HCT116 (cell line): ENCODE results near the gene KCNK18. TPM values are rescaled to one million over a fixed set of nuclear protein-coding genes. Genes with fewer than 3 reads are reported as not detected.

ENCODE experiments used
- ATAC-seq: fragments of 200-7000 bp; cut with Tn5 transposase; 2 replicates; pipeline ENCODE4 v1.9.1; 2020; ENCODE audit warnings: mild to moderate bottlenecking, moderate library complexity
- BruUV-seq: library from RNA; stranded (reverse); fragments of 400-500 nt; replicated peaks from 2 replicates; lab custom pipeline; 2021; lab: Mats Ljungman, UMichigan
- CTCF ChIA-PET: fragments of 300-600 bp; sonication (Branson Sonifier 250); formaldehyde crosslinking; loops from one replicate; lab custom pipeline; 2021; ENCODE audit warnings: antibody characterized with exemption; lab: Charles Lee
- POLR2A ChIA-PET: fragments of 300-600, 350-600 bp; sonication (Branson Sonifier 250); formaldehyde crosslinking; loops from one replicate; lab custom pipeline; 2021; ENCODE audit warnings: antibody characterized with exemption; lab: Charles Lee
- RAD21 ChIA-PET, 2 experiments: fragments of 300-600 bp; sonication (Branson Sonifier 250); formaldehyde crosslinking; loops; one replicate each; lab custom pipeline; 2023; ENCODE audit warnings: low total read pairs in 2 of 2; ENCODE audit not compliant: uncharacterized antibody in 2 of 2, unreplicated experiment in 2 of 2, low non-redundant PET in 1 of 2; lab: Charles Lee
- DNase-seq: peaks from one replicate; pipeline ENCODE4 v3.0.0-alpha.2; 2010; ENCODE audit warnings: low read depth, low spot score
- H2AFZ ChIP-seq: fragments of 200-600 bp; shearing (Covaris generic), sonication (generic); 2 replicates; pipeline ENCODE4 v1.6.1; 2017; ENCODE audit warnings: low read depth, mixed run types, mixed read lengths, antibody characterized with exemption, low read length; ENCODE audit not compliant: poor library complexity, severe bottlenecking
- H3K27ac ChIP-seq: 2 replicates; pipeline ENCODE4 v1.5.1; 2012; ENCODE audit warnings: low read depth, low read length
- H3K27me3 ChIP-seq: fragments of 200-600 bp; sonication (generic); 2 replicates; pipeline ENCODE4 v1.6.1; 2016; ENCODE audit warnings: mixed run types, low read length, mixed read lengths; ENCODE audit not compliant: insufficient read depth
- H3K36me3 ChIP-seq, 2 experiments: fragments of 200-500 bp in 1 of 2; fragments of 200-600 bp in 1 of 2; sonication (Bioruptor generic) in 1 of 2; sonication (generic) in 1 of 2; 2 replicates each; pipeline versions ENCODE4 v1.5.1 to v1.6.1; 2014 to 2016; ENCODE audit warnings: low read length in 2 of 2, inconsistent platforms in 1 of 2, mixed read lengths in 1 of 2, mixed run types in 1 of 2; ENCODE audit not compliant: insufficient read depth in 2 of 2, control insufficient read depth in 1 of 2
- H3K4me1 ChIP-seq, 2 experiments: fragments of 200-600 bp in 1 of 2; sonication (generic) in 1 of 2; 2 replicates each; pipeline versions ENCODE4 v1.5.1 to v1.6.1; 2012 to 2017; ENCODE audit warnings: low read length in 2 of 2, inconsistent platforms in 1 of 2, mild to moderate bottlenecking in 1 of 2, mixed read lengths in 1 of 2, mixed run types in 1 of 2, moderate library complexity in 1 of 2; ENCODE audit not compliant: insufficient read depth in 2 of 2, control insufficient read depth in 1 of 2
- H3K4me2 ChIP-seq: fragments of 200-600 bp; sonication (generic); 2 replicates; pipeline ENCODE4 v1.6.1; 2017; ENCODE audit warnings: mixed run types, low read length, mixed read lengths
- H3K4me3 ChIP-seq, 2 experiments: fragments of 200-600 bp in 1 of 2; sonication (generic) in 1 of 2; replicated peaks in 1 of 2; 2 replicates each; pipeline ENCODE4 v1.5.1; 2011 to 2016; ENCODE audit warnings: low read length in 2 of 2, control low read depth in 1 of 2, low read depth in 1 of 2, mild to moderate bottlenecking in 1 of 2, mixed read lengths in 1 of 2, mixed run types in 1 of 2
- H3K79me2 ChIP-seq: fragments of 200-600 bp; sonication (generic); 2 replicates; pipeline ENCODE4 v1.6.1; 2017; ENCODE audit warnings: mild to moderate bottlenecking, mixed run types, low read length, moderate library complexity, mixed read lengths; ENCODE audit not compliant: insufficient read depth
- H3K9ac ChIP-seq: fragments of 200-600 bp; sonication (generic); 2 replicates; pipeline ENCODE4 v1.6.1; 2016; ENCODE audit warnings: low read length, mixed read lengths
- H3K9me2 ChIP-seq: fragments of 200-600 bp; sonication (generic), shearing (Covaris generic); 2 replicates; pipeline ENCODE4 v1.6.1; 2017; ENCODE audit warnings: mixed run types, mild to moderate bottlenecking, moderate library complexity; ENCODE audit not compliant: insufficient read depth
- H3K9me3 ChIP-seq, 2 experiments: fragments of 200-500 bp in 1 of 2; fragments of 200-600 bp in 1 of 2; sonication (Bioruptor generic) in 1 of 2; sonication (generic) in 1 of 2; 2 replicates each; pipeline ENCODE4 v1.6.1; 2014 to 2017; ENCODE audit warnings: low read length in 2 of 2, mixed read lengths in 2 of 2, inconsistent platforms in 1 of 2, low read depth in 1 of 2, mild to moderate bottlenecking in 1 of 2, mixed run types in 1 of 2, moderate library complexity in 1 of 2; ENCODE audit not compliant: control insufficient read depth in 1 of 2, insufficient read depth in 1 of 2
- H4K20me1 ChIP-seq: fragments of 200-600 bp; sonication (generic), shearing (Covaris generic); 2 replicates; pipeline ENCODE4 v1.6.1; 2017; ENCODE audit warnings: mixed run types, mild to moderate bottlenecking, moderate library complexity; ENCODE audit not compliant: insufficient read depth
- ATF3 ChIP-seq: IDR thresholded peaks from 2 replicates; pipeline ENCODE4 v1.6.1; 2012
- CBX3 ChIP-seq: IDR thresholded peaks from 2 replicates; pipeline ENCODE4 v1.6.1; 2012; ENCODE audit warnings: low read depth
- CEBPB ChIP-seq: IDR thresholded peaks from 2 replicates; pipeline ENCODE4 v1.6.1; 2012; ENCODE audit warnings: low read depth
- CTCF ChIP-seq, 3 experiments: fragments of 200-600 bp in 1 of 3; sonication (generic) in 1 of 3; IDR thresholded peaks in 2 of 3; conservative IDR thresholded peaks in 1 of 3; 2 replicates each; pipeline ENCODE4 v1.5.1; 2012 to 2017; ENCODE audit warnings: low read depth in 2 of 3, low read length in 2 of 3, antibody characterized with exemption in 1 of 3, borderline replicate concordance in 1 of 3, control low read depth in 1 of 3, mild to moderate bottlenecking in 1 of 3, mixed read lengths in 1 of 3, mixed run types in 1 of 3, moderate library complexity in 1 of 3; ENCODE audit not compliant: insufficient read depth in 1 of 3
- EGR1 ChIP-seq: IDR thresholded peaks from 2 replicates; pipeline ENCODE4 v1.6.1; 2012; ENCODE audit warnings: low read depth
- EZH2 ChIP-seq: fragments of 200-600 bp; sonication (generic); IDR thresholded peaks from 2 replicates; pipeline ENCODE4 v1.6.1; 2017; ENCODE audit warnings: antibody characterized with exemption, mixed run types
- FOSL1 ChIP-seq: IDR thresholded peaks from 2 replicates; pipeline ENCODE4 v1.6.1; 2012; ENCODE audit warnings: low read depth
- JUND ChIP-seq: IDR thresholded peaks from 2 replicates; pipeline ENCODE4 v1.6.1; 2012
- MAX ChIP-seq: IDR thresholded peaks from 2 replicates; pipeline ENCODE4 v1.6.1; 2012
- POLR2AphosphoS5 ChIP-seq: IDR thresholded peaks from 2 replicates; pipeline ENCODE4 v1.6.1; 2011; ENCODE audit warnings: mild to moderate bottlenecking, low read depth, low read length, moderate library complexity
- RAD21 ChIP-seq: IDR thresholded peaks from 2 replicates; pipeline ENCODE4 v1.6.1; 2012; ENCODE audit warnings: low read depth, mild to moderate bottlenecking
- REST ChIP-seq: IDR thresholded peaks from 2 replicates; pipeline ENCODE4 v1.6.1; 2012; ENCODE audit warnings: low read depth
- SIN3A ChIP-seq: IDR thresholded peaks from 2 replicates; pipeline ENCODE4 v1.6.1; 2012; ENCODE audit warnings: low read depth
- SP1 ChIP-seq: IDR thresholded peaks from 2 replicates; pipeline ENCODE4 v1.6.1; 2012; ENCODE audit warnings: low read depth
- YY1 ChIP-seq: IDR thresholded peaks from 2 replicates; pipeline ENCODE4 v1.6.1; 2011; ENCODE audit warnings: low read length, low read depth, moderate library complexity, mild to moderate bottlenecking; ENCODE audit not compliant: insufficient replicate concordance; ENCODE audit errors: extremely low read depth
- ZBTB33 ChIP-seq: IDR thresholded peaks from 2 replicates; pipeline ENCODE4 v1.6.1; 2011; ENCODE audit warnings: mild to moderate bottlenecking, low read length, moderate library complexity; ENCODE audit not compliant: insufficient replicate concordance; ENCODE audit errors: extremely low read depth
- ZFX ChIP-seq: fragments of 450-650 bp; IDR thresholded peaks from 2 replicates; pipeline ENCODE4 v1.6.1; 2017
- intact Hi-C: fragments of 100-400 bp; cut with micrococcal nuclease; formaldehyde crosslinking; loops from 2 replicates; pipeline ENCODE4 v1.10.0; 2022
- total RNA-seq: library from RNA; stranded (reverse); gene quantifications from one replicate; pipeline ENCODE4 v1.2.1, GENCODE V29; 2021; ENCODE audit not compliant: unreplicated experiment

KCNK18 gene
- total RNA-seq, 1 experiment from 2014 or later = not detected

GRCh38 chr10:117248750-117249465 is 51.6 kb downstream of the KCNK18 start:
- Histone ChIP-seq H3K4me1 (no peaks in the 10 kb centered on the region), H3K27ac (no peak overlapping the region), H3K36me3 (no peaks in the 10 kb centered on the region), H4K20me1 (no peaks in the 10 kb centered on the region), H3K4me2 (no peak overlapping the region), H3K9ac (no peak overlapping the region), H3K9me3 (no peaks in the 10 kb centered on the region), H2AFZ (no peak overlapping the region), H3K27me3 (peaks cover 19% of the 10 kb centered on the region; the same call in 1 of the 2 replicates), H3K9me2 (no peaks in the 10 kb centered on the region), H3K79me2 (no peaks in the 10 kb centered on the region), H3K4me3 (no peak overlapping the region)
- TF ChIP-seq ZBTB33 = no peak
- no peak for TF ChIP-seq RAD21
- TF ChIP-seq POLR2AphosphoS5 = no peak
- TF ChIP-seq MAX = no peak
- no peak for TF ChIP-seq ATF3
- no peak for TF ChIP-seq EZH2
- TF ChIP-seq SIN3A = no peak
- TF ChIP-seq CBX3 = no peak
- no peak for TF ChIP-seq JUND
- no peak for TF ChIP-seq REST
- TF ChIP-seq SP1 = no peak
- TF ChIP-seq YY1 = no peak
- TF ChIP-seq CTCF (IDR thresholded peaks at IDR 0.05 in 2 of 3, conservative IDR thresholded peaks at IDR 0.05 in 1 of 3; ENCODE audit: borderline replicate concordance in 1 of 3, insufficient read depth in 1 of 3, low read depth in 2 of 3, low read length in 2 of 3) = no peak
- TF ChIP-seq FOSL1 = no peak
- TF ChIP-seq EGR1 = no peak
- TF ChIP-seq ZFX = no peak
- TF ChIP-seq CEBPB = no peak
- ATAC-seq (no peak), DNase-seq (no peak)
- no TSS peak for BruUV-seq
- ChIA-PET RAD21 (no interaction called here), CTCF (interaction anchor here (1.2 kb wide), 1 partner anchor 33 kb away, joined by 3 read pairs; no protein-coding TSS in a partner anchor), POLR2A (no interaction called here)
- intact Hi-C loops = no loop called here
